Muscle layer of duodenum (tissue), 2 donors: Measurements from ENCODE around the gene GNLY.
"Not testable (repeated sequence)": the region's sequence is repeated elsewhere in the genome, so short reads cannot be mapped to it uniquely, and the experiment has no call there.

ENCODE experiments used
- H3K27ac ChIP-seq: one replicate; pipeline ENCODE4 v1.7.0; 2013; ENCODE audit warnings: mild to moderate bottlenecking, low read length
- H3K27me3 ChIP-seq: one replicate; pipeline ENCODE4 v1.7.0; 2013; ENCODE audit warnings: low read depth, mild to moderate bottlenecking, control low read depth, low read length
- H3K36me3 ChIP-seq, 2 donors: one replicate each; pipeline ENCODE4 v1.7.0; 2013; ENCODE audit warnings: low read length in 2 of 2, control low read depth in 1 of 2, mild to moderate bottlenecking in 1 of 2; ENCODE audit not compliant: insufficient read depth in 2 of 2, control insufficient read depth in 1 of 2
- H3K4me1 ChIP-seq, 2 donors: one replicate each; pipeline ENCODE4 v1.7.0; 2013; ENCODE audit warnings: low read length in 2 of 2, mild to moderate bottlenecking in 2 of 2, control low read depth in 1 of 2, moderate library complexity in 1 of 2; ENCODE audit not compliant: insufficient read depth in 2 of 2, control insufficient read depth in 1 of 2
- H3K4me3 ChIP-seq, 2 donors: one replicate each; pipeline ENCODE4 v1.7.0; 2013; ENCODE audit warnings: low read length in 2 of 2, low read depth in 1 of 2, mild to moderate bottlenecking in 1 of 2
- H3K9me3 ChIP-seq, 2 donors: one replicate each; pipeline ENCODE4 v1.7.0; 2013; ENCODE audit warnings: low read length in 2 of 2, control low read depth in 1 of 2, mild to moderate bottlenecking in 1 of 2; ENCODE audit not compliant: control insufficient read depth in 1 of 2
- donor health status: healthy.

Gene GNLY

GRCh38 chr2:85712849-85713612, 18.9 kb downstream of the GNLY start:
- no peak overlapping the region for H3K27ac ChIP-seq
- H3K36me3 ChIP-seq, result no peaks in the 10 kb centered on the region
- H3K27me3 ChIP-seq, result no peaks in the 10 kb centered on the region
- no peaks in the 10 kb centered on the region for H3K9me3 ChIP-seq
- no peak overlapping the region for H3K4me3 ChIP-seq
- peaks cover 0 to 4% of the 10 kb centered on the region in 2 donors for H3K4me1 ChIP-seq

- H3K4me1 ChIP-seq, result peaks cover 0 to 4% of the 10 kb centered on the region in 2 donors
- H3K4me3 ChIP-seq, result no peak overlapping the region
- H3K27me3 ChIP-seq, result no peaks in the 10 kb centered on the region
- no peak overlapping the region for H3K27ac ChIP-seq
- H3K9me3 ChIP-seq, result no peaks in the 10 kb centered on the region
- H3K36me3 ChIP-seq, result no peaks in the 10 kb centered on the region
These were observed 19.7 kb downstream of the GNLY start for GRCh38 chr2:85713836-85714235.

GRCh38 chr2:85714421-85714820, 20.3 kb downstream of the GNLY start:
- not testable (repeated sequence) for H3K27ac ChIP-seq, H3K4me3 ChIP-seq, H3K4me1 ChIP-seq, H3K36me3 ChIP-seq, H3K27me3 ChIP-seq, H3K9me3 ChIP-seq

GRCh38 chr2:85714841-85715240, 20.7 kb downstream of the GNLY start:
- peaks cover 0 to 4% of the 10 kb centered on the region in 2 donors for H3K4me1 ChIP-seq
- H3K4me3 ChIP-seq, result no peak overlapping the region
- H3K27me3 ChIP-seq, result no peaks in the 10 kb centered on the region
- no peaks in the 10 kb centered on the region for H3K36me3 ChIP-seq
- no peaks in the 10 kb centered on the region for H3K9me3 ChIP-seq
- H3K27ac ChIP-seq, result no peak overlapping the region

GRCh38 chr2:85716346-85716914, 22.3 kb downstream of the GNLY start:
- Histone ChIP-seq H3K27ac (no peak overlapping the region), H3K4me1 (peaks cover 0 to 4% of the 10 kb centered on the region in 2 donors), H3K4me3 (no peak overlapping the region), H3K9me3 (no peaks in the 10 kb centered on the region), H3K36me3 (no peaks in the 10 kb centered on the region), H3K27me3 (no peaks in the 10 kb centered on the region)

- H3K36me3 ChIP-seq, result no peaks in the 10 kb centered on the region
- H3K4me3 ChIP-seq, result no peak overlapping the region
- no peaks in the 10 kb centered on the region for H3K27me3 ChIP-seq
- H3K27ac ChIP-seq, result no peak overlapping the region
- H3K9me3 ChIP-seq, result no peaks in the 10 kb centered on the region
- H3K4me1 ChIP-seq, result peaks cover 0 to 3% of the 10 kb centered on the region in 2 donors
These were observed 23.3 kb downstream of the GNLY start for GRCh38 chr2:85717308-85718008.

GRCh38 chr2:85718009-85718391, 23.8 kb downstream of the GNLY start:
- Histone ChIP-seq H3K9me3 (no peaks in the 10 kb centered on the region), H3K27ac (no peak overlapping the region), H3K36me3 (no peaks in the 10 kb centered on the region), H3K4me3 (no peak overlapping the region), H3K27me3 (no peaks in the 10 kb centered on the region), H3K4me1 (no peaks in the 10 kb centered on the region)

- Histone ChIP-seq H3K4me3 (no peak overlapping the region), H3K27ac (no peak overlapping the region), H3K36me3 (no peaks in the 10 kb centered on the region), H3K4me1 (no peaks in the 10 kb centered on the region), H3K9me3 (no peaks in the 10 kb centered on the region), H3K27me3 (no peaks in the 10 kb centered on the region)
These were observed 24.8 kb downstream of the GNLY start for GRCh38 chr2:85718885-85719492.

- H3K9me3 ChIP-seq, result no peaks in the 10 kb centered on the region
- no peaks in the 10 kb centered on the region for H3K4me1 ChIP-seq
- H3K27ac ChIP-seq, result no peak overlapping the region
- no peaks in the 10 kb centered on the region for H3K36me3 ChIP-seq
- H3K27me3 ChIP-seq, result no peaks in the 10 kb centered on the region
- no peak overlapping the region for H3K4me3 ChIP-seq
These were observed 25.6 kb downstream of the GNLY start for GRCh38 chr2:85719609-85720240.

- Histone ChIP-seq H3K36me3 (no peaks in the 10 kb centered on the region), H3K27ac (no peak overlapping the region), H3K4me3 (no peak overlapping the region), H3K9me3 (no peaks in the 10 kb centered on the region), H3K27me3 (no peaks in the 10 kb centered on the region), H3K4me1 (no peaks in the 10 kb centered on the region)
These were observed 26.4 kb downstream of the GNLY start for GRCh38 chr2:85720533-85720932.

- H3K4me1 ChIP-seq, result no peaks in the 10 kb centered on the region
- no peaks in the 10 kb centered on the region for H3K9me3 ChIP-seq
- no peaks in the 10 kb centered on the region for H3K36me3 ChIP-seq
- H3K4me3 ChIP-seq, result no peak overlapping the region
- H3K27me3 ChIP-seq, result no peaks in the 10 kb centered on the region
- no peak overlapping the region for H3K27ac ChIP-seq
These were observed 27.5 kb downstream of the GNLY start for GRCh38 chr2:85721641-85722040.
